Activated CD8-positive, alpha-beta memory T cell treated with anti-CD3 and anti-CD28 coated beads, Interleukin-2, amount 50 U/mL, for 4 hours (primary cell): ENCODE data around the gene LMBRD1.
"Not testable (repeated sequence)": the region's sequence is repeated elsewhere in the genome, so short reads cannot be mapped to it uniquely, and the experiment has no call there.

Source experiments
- DNase-seq: peaks from one replicate; pipeline ENCODE4 v3.0.0-alpha.2; 2020

LMBRD1 gene

DNA sequence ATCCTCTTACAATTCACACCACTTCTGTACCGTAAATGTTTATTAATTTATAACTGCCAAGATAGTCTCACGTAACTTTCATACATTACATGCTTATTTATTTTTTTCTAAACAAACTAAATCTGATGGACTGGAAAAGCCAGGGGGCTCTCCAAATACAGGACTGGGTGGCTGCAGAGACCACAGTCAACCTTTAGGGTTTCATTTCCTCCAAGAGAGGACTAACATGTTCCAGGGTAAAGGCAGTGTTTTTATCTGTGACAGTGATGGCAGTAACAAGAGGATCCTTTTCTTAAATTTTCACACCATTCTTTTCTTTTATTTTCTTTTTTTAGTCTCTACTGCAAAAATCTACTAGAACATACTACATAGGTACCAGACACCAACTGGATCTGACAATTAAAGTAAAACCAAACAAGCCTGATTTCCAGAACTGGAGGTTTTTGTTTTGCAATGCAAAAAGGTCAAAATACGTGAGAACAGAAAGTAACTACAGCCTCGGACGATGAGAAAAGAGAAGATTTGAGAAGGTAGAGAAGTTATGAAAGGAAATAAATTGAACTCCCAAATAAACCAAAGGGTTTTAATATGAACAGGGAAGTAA is 1.2 kb downstream of the LMBRD1 start:
- no peak for DNase-seq

DNA sequence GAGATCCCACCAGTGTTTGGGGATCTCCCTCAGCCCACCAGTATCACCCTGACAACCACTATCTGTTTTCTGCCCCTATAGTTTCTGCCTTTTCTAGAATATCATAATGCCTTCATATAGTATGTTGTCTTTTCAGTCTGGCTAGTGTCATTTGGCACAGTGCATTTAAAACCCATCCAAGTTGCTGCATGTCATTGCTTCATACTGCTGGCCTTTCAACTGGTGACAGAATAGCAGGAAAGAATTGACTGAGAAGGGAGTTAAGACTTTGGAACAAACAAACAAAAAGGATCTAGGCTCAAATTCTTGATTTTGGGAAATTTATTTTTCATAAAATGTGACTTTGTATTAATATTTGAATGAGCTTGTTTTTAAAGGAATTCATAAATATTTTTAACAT is 4.5 kb downstream of the LMBRD1 start:
- DNase-seq, result no peak

DNA sequence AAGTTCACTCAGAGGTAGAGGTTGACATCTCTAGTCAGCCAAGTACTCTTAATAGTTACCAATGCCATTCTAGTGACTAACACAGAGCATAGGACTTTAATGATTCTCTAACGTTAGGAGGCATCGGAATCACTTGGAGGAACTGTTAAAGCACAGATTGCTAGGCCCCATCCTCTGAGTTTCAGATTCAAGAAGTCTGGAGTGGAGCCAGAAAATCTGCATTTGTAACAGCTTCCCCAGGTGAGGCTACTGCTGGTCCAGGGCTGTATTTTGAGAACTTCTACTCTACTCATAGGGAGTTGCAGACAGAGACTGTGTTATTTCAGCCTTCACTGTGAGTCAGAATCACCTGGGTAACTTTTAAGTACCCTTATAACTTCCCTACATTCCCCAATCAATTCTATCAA is 5.7 kb downstream of the LMBRD1 start:
- no peak for DNase-seq

DNA sequence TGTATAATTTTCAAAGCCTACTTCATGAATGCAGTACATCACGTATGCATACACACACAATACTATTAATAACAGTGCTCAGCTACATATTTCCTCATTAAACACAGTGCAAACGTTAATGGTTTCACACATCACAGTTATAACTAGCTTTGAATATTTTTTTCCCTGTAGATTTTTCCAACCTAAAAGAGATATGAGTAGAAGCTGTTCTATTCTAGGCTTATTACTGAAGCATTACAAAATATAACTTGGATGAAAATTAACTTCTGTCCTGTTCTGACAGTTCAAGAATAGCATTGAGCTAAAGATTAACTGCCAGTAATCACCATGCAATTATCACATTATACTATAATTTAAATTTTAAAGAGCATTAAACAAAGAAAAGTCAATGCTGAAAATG is 6.2 kb downstream of the LMBRD1 start:
- DNase-seq, result no peak

DNA sequence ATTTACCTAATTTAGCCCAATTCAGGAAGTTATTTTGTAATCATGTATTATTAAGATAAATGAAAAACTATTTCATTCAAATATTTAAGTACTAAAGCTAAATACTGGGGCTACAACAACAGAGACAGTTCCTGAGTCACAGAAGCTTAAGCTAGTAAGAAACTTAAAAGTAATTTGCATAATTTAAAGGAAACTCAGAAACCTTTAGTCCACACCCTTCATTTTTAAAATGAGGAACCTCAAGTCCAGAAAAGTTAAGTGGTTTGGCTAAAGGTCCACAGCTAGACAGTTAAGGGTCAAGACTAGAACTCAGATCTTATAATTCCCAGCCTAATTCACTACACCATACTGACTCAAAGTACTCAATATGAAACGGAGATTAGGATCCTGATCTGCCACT is 7.2 kb downstream of the LMBRD1 start:
- no peak for DNase-seq

DNA sequence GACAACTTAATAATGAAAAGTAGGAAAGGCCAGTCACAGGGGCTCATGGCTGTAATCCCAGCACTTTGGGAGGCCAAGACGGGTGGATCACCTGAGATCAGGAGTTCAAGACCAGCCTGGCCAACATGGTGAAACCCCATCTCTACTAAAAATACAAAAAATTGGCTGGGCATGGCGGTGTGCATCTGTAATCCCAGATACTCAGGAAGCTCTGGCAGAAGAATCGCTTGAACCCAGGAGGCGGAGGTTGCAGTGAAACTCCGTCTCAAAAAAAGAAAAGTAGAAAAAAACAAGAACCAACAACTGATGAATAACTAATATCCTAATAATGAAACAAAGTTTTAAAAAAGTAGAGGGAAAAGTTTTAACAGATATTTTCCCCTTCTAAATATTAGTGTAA is 9.4 kb downstream of the LMBRD1 start:
- DNase-seq, result not testable (repeated sequence)

DNA sequence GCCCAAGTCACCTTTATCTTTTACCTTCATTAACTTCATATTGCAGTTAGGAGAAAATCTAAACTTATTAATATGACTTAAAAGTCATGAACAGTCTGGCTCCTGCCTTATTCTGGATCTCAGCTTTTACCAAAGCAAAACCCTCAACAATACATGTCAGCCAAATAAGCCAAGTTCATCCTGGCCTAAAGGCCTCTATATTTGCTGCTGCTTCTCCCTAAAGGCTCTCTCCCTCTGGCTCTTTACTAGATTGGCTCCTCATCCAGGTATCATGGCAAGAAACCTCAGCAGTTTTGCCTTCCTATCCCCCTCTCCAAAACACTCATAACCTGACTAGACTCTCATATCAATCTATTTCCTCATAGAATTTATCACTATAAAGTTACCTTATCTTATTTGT is 11.1 kb downstream of the LMBRD1 start:
- no peak for DNase-seq

DNA sequence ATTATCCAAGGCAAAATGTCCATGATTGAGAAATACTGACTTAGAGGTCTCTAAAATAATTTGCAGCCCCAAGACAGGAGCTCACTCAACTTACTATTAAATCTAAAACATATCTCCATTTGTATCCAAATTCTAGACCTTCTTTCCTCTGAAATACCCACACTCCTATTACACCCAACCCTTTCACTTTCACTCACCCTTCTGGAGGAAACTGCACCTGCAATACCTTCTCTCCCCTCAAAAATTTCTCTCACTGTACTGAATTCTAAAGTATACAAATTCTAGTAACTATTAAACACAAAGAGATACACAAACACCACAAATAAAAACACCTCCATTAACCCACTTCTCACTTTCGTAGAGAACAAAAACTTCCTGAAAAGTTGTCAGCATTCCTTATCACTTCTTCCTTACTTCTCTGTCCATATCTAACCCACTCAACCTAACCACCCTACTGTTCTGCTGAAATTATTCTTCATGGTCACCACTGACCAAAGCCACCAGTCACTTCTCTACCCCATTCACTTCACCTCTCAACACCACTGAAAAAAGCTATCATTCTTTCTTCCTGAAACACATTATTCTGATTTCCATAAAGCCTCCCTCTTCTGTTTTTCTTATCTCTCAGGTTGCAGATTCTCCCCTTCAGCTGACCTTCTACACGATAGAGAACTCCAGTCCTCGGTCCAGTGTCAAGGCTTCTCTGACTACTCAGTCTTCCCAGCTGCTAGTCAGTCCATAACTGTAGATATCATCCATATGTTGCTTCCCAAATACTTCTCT is 12.0 kb downstream of the LMBRD1 start:
- DNase-seq, result no peak

DNA sequence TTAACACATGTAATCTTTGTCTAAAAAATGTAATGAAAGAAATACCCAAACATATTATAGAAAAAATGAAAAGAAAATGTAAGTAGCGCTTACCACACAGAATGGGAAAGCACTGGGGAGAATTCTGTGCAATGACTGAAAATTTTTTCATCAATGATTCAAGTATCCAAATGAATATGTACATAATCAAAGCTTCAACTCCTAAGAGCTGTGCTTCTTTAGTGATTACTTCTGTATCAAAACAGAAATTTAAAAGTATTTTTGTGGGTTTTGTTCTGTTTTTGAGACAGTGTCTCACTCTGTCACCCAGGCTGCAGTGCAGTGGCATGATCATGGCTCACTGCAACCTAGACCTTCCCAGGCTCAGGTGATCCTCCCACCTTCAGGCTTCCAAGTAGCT is 13.7 kb downstream of the LMBRD1 start:
- DNase-seq, result no peak

DNA sequence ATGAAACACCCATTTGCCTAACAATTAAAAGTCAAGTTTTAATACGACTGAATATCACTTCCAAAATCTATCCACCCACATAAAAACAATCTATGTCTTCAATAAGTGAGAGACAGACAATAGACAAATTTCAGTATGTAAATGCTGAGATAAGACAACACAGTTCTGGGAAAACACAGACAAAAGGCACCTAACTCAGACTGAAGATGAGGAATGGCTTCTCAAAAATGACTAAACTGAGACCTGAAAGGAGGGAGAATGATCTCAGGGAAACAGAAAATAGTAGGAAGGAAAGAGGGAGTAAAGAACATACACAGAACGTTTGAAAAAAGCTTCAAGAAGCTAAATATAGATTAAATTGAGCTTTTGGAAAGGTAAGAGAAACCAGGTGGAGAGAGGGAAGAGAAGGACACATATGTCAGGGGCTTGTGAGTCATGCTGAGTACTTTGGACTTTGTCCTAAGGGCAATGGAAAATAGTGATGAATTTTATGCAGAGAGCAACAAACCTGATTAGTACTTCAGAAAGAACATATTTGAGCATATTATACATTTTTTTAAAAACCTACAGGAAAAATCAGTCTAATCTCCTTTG is 16.1 kb downstream of the LMBRD1 start:
- DNase-seq, result no peak

DNA sequence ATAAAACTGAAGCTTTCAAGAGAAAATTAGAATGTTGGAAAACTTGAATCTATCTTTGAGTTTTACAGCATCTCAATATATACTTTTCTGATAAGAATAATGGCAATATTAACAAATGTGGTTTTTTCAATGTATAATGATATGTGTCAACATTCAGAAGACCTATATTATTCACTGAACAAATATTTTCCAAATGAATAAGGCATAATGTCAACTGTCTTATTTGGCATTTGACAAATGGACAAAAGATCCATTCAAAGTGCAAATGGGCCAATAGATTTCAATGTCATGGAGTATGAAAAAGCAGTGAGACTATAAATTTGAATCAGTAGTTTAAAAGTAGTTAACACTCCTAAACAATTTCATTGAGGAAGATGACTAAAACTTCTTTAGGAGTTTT is 20.9 kb downstream of the LMBRD1 start:
- DNase-seq, result no peak

DNA sequence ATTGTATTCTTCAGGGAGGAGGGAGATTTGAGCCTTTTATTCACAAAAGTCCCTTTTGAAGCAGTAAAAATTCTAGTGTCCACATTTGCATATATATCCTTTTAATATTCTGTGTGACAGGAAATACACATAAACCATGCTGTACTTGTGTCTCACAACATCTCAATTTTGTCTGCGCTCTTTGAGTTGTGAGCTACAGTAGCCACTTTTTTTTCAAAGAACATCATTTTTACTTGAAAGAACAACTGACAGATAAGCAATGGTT is 21.3 kb downstream of the LMBRD1 start:
- no peak for DNase-seq

DNA sequence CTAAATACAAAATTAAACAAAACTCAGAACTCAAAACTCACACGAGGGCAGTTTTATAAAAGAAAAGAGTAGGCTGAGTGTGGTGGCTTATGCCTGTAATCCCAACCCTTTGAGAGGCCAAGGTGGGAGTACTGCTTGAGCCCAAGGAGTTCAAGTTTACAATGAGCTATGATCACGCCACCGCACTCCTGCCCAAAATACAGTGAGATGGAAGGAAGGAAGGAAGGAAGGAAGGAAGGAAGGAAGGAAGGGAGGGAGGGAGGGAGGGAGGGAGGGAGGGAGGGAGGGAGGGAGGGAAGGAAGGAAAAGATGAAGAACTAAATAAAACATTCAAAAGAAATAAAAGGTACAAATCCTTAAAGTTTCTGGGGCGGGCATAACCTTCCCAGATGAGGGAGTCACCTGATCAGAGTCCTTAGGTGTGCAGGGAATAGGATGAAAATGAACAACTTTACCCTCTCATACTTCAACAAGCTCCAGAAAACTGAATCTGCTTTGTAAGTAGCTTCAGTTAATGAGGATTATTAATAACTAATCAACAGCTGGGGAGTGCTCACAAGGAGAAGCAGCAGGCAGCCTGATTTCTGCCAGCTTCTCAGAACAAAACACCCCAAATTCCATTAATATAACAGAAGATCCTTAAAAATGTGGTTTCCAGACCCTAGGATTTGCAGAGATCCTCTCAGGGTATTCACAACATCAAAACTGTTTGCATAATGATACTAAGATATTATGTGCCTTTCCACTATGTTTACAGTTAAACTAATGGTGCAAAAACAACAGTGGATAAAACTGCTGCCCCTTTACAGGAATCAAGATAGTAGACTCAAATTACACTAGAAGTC is 21.8 kb downstream of the LMBRD1 start:
- no peak for DNase-seq

DNA sequence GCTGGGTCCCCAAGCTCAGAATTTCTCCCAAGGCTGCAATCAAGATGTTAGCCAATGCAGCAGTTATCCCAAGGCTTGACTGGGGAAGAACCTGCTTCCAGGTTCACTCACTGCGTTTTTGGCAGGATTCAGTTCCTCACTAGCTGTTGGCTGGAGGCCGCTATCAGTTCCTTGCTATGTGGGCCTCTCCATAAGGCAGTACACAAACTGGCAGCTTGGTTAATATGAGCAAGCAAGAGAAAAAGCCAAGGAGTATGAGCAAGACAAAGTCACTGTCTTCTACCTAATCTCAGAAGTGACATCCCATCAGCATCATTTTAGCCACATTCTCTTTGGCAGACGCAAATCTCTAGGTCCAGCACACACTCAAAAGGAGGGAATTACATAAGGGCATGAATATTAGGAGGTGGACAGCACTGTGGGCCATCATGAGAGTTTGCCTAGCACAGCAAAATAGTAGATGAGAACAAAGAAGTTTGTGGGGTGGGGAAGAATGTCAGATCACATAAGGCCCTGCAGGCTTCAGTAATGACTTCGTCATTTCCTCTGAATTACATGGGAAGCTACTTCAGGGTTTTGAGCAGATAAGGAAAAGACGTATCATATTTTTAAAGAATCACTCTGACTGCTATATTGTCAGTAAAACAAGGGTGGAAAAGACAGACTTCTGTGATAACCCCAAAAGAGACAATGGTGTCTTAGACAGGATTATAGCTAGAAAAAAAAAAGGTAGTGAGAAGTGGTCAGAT is 25.5 kb downstream of the LMBRD1 start:
- no peak for DNase-seq

DNA sequence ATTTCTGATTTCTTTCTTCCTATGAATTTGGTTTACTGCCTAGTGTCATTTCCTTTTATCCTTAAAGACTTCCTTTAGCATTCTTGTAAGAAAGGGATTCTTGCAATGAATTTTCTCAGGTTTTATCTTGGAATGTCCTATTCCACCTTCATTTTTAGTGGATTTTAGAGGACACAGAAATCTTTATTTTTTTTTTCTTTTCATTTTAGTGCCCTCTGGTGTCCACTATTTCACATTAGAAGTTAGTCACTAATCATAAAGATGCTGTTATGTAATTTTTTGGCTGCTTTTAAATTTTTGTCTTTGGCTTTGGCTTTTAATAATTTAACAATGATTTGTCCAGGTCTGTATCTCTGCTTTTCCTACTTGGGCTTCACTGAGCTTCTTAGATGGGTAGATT is 28.1 kb downstream of the LMBRD1 start:
- no peak for DNase-seq

DNA sequence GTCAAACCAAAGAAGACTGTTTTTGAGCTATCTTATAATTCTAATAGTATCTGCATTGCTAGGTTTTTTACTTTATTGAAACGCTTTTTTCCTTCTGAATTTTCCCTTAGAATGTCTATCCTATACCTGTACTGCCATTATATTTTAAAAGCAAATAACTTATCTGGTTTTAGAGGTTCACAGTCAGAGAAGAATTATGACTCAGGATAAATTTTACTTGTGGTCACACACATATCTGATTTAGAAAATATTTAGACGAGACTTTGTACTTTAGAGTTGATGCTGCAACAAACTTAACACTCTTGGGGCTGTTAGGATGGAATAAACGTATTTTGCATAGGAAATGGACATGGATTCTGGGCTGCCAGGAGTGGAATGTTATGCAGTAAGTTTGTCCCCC is 33.0 kb downstream of the LMBRD1 start:
- no peak for DNase-seq

DNA sequence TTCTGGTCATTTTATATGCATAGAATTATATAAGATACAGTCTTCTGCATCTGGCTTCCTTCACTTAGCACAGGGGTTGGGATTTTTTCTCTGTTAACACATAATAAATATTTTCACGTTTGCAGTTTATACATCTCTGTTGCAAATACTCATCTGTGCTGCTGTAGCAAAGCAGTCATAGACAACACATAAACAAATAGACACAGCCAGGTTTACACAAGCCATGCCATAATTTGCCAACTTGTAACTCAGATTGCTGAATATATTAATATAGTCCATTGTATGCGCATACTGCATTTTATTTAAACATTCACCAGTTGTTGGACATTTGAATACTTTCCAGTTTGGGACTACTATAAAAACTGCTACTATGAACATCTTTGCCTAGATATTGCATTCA is 35.0 kb downstream of the LMBRD1 start:
- no peak for DNase-seq

DNA sequence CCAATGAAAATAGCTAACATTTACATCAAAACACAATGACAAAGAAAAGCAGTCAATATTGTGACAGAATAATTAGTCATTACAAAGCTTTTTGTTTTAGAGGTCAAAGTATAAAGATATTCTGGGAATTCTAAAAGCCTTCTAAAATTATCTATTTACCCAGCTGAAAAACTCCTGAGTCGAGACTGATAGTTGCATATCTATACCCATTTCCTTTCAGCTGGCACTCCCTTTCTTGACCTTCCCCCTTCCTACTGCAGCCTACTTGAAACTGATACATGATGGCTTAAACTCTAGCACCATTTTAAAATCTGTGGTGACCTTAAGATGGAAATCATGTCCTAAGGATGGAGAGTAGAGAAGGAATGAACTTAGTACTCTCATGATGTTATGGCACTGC is 38.6 kb downstream of the LMBRD1 start:
- no peak for DNase-seq

DNA sequence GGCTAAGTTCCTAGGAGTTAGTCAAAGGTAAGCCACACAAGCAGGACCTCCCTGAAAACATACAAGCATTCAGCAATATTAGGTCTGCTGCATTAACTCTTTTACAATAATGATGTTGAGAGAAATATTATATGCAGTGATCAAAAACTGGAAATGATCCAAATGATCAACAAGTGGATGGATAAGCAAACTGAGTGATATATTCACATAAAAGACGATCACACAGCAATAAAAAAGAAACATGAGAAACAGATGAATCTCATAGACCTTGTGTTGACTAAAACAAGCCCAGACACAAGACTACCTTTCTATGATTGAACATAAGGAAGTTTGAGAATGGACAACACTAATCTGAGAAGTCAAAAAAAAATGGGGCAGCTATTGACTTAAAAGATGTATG is 39.9 kb downstream of the LMBRD1 start:
- DNase-seq, result no peak

DNA sequence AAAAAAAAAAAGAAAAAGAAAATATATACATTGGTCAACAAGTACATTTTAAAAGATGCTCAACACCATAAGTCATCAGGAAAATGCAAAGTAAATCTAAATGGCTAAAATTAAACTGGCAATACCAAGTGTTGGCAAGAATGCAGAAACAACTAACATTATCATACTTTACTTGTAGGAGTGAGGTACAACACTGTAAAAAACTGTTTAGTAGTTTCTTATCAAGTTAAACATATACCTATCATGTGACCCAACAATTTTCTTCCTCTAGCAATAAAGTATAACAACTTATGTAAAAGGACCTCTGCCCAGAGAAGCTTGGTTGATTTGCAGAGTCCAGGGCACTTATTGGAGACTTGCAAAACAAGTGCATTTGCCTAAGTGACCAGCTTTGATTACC is 40.4 kb downstream of the LMBRD1 start:
- no peak for DNase-seq

DNA sequence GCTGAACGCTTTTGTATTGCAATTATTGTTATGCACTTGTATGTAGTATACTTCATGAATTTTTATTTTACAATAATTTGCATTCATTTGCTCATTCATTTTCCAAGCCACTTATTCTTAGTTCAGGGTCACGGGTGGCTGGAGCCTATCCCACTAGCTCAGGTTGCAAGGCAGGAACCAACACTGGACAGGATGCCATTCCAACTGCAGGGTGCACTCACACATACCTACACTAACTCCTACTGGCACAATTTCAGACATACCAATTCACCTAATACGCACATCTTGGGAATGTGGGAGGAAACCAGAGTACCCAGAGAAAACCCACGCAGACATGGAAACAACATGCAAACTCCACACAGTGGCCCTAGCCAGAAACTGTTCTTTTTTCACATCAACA is 61.8 kb downstream of the LMBRD1 start:
- DNase-seq, result no peak

DNA sequence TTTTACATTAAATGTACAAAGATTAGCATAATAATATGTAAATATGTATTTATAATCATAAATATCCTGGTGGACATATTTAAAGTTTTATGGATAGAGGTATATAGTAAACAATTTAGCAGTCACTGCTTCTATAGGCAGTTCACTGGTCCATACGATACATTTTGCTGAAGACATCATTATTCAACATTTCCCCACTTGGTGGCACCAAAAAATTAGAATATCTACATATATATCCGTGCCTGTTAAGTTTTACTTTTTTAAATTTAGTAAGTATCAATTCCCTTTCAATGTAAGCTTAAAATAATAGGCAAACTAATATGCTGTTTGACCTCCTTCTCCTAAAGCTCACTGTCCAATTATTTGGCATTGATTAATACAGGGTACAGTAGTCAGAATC is 64.2 kb downstream of the LMBRD1 start:
- no peak for DNase-seq

DNA sequence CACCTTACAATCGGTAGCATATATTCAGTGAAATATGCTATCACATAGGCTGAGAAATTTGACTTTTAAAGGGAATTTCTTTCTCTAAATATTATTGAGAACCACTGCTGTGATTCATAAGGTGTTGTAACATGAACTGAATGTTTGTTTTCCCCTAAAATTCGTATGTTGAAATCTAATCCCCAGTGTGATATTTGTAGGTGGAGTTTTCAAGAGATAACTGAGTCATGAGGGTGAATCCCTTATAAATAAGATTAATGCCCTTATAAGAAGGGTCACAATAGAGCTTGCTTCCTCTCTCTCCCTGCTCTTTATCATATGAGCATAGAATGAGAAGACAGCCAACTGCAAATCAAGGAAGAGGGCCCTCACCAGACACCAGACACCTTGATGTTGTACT is 64.8 kb downstream of the LMBRD1 start:
- no peak for DNase-seq
